NK-92 treated with Interleukin-12 subunit alpha and Interleukin-12 subunit beta, amount 100 ng/mL, for 24 hours (cell line): ENCODE data around the gene ELMO1.
A peak's percentile ranks its signal among the peaks of the same experiment; 100 is the strongest.
"Not testable (repeated sequence)": the region's sequence is repeated elsewhere in the genome, so short reads cannot be mapped to it uniquely, and the experiment has no call there.

Experiments used
- DNase-seq: peaks from one replicate; lab custom pipeline; 2025; lab: John Stamatoyannopoulos, UW

Gene ELMO1

DNA sequence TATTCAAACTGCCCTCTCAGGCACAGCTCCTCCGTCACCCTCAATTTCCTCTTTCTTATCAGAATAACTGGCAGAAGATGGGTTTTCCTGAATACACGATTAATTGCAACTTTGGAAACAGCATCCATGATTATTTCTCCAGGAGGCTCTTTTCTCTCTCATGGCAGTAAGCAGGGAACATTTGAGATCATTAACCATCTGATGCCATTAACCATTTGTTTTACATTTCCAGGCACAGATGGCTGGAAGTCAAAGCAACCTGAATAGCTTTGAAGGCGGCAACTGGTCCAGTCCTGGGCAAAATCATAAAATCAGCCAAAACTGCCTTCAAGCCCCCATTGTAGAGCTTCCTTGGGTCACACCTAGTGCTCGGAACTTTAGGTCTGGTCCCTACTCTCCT, 434.9 kb downstream of the ELMO1 start:
- DNase-seq: no peak

DNA sequence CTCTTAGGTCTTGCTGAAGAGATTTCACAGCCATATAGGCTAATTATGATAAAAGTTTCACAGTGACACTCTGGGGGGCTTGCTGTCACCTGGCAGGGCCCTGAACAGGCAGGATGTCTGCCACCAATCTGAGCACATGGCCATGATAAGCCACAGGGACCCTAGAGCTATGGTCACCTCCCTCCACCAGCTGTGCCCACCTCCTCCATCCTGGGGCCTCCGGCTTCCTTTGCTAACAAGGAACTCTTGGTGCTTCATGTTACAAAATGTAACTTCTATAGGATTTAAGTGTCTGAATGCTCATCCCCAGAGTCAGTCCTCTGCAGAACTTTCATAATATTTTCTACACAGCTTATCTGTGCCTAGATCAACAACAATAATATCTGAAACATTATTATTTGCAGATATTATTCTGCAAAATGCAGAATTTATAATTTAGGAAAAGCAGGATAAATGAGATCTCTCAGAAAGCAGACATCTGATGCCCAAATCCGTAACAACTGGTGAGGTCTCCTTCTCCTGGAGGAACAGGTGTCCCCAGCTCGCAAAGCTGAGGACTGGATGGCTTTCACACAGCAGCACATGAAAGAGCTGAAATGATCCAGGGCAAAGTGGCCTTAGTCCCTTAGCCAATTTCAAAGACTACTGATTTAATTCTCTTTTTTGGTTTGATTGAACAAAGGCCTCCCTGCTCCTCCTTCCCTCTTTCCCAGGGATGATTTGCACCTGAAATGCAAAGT, 437.3 kb downstream of the ELMO1 start:
- DNase-seq: no peak

DNA sequence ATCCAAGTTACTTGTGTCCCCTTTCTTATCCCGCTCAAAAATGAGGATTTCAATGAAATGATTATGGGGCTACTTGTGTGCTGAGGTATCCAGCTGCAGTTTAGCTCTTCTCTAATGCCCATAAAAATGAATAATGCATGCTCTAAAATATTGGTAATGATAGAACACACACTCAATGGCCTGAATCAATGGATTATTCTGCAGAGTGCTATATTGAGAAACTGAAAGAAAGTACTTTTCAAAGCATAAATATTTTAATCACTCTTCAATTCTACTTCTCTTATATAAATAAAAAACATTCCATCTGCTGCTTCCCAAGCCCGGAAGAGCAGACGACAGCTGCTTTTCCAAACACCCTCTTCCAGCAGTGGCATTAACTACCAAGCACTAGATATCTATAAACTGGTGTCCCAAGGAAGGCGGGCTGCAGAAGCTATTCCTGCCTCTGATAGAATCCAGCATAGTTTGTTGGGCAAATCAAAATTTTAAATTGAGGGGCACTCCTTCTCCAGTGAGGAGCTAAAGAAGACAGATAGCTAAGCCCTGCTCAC, 439.5 kb downstream of the ELMO1 start:
- no peak for DNase-seq

DNA sequence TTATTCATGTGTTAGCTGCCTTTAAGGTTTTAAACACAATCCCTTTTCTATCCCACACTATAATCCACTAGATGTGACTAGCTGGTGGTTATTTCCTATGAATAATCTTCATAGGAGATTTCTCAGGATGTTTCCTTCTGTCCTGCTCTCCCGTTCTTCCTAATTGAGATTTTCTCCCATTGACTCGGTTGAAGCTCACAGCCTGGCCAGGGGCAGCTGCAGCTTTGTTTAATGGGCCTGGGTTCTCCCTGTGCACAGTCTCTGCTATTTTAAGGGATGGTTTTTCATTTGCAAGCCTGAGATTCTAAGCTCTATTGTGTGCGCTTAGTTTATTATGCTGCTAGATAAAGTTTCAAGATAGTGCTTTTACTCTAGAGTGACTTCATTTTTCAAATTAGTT, 441.0 kb downstream of the ELMO1 start:
- DNase-seq: no peak

DNA sequence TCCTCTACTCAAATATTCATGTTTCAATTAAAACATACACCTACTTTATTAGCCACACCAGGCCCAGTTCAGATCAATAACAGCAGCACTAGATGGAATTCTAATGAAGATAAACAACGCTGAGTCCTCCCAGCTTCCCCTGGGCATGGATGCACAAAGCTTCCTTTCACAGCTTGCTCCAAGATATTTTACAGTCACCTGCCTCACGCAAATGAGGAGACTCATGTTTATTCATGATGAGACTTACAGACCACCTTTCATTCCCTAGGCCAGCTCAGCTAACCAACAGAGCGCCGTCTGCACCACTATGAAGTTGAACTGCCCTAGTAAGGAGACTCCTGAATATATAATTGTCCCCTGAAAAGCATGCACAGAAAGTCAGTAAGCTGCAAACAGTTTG, 441.4 kb downstream of the ELMO1 start:
- DNase-seq: no peak

DNA sequence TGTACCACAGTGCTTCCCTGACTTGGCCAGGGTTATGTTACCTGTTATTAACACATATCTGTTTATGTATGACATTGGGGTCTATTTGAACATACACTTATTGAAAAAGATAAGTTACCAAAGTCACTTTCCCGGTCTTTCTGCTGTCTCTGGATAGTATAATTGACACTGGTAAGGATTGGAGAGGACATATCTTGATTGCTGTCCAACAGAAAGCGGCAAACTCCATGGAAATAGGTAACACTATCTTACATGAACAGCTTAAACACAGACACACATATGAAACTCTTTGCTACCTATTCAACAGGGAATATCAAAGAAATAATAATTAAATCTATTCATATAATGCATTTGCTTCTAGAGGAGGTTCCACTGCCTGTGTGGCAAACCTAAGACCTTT, 441.9 kb downstream of the ELMO1 start:
- DNase-seq: no peak

DNA sequence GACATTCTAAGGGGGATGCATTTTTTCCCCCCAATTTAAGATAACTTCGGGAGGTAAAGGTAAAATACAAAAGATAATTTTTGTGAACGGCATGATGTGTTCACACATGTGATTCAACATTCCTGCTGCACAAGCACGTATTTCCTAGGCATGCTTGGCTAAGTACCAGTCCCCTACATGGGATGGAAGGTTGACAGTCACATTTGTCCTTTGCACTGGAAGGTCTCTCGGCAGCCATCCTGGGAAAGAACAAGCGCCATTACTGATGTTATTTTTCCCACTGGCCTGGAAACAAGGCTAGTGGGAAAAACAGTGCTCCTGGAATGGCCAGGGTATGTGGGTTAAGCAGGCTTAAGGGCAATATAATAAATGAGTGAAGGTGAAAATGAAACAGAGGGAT, 448.2 kb downstream of the ELMO1 start:
- DNase-seq: no peak

DNA sequence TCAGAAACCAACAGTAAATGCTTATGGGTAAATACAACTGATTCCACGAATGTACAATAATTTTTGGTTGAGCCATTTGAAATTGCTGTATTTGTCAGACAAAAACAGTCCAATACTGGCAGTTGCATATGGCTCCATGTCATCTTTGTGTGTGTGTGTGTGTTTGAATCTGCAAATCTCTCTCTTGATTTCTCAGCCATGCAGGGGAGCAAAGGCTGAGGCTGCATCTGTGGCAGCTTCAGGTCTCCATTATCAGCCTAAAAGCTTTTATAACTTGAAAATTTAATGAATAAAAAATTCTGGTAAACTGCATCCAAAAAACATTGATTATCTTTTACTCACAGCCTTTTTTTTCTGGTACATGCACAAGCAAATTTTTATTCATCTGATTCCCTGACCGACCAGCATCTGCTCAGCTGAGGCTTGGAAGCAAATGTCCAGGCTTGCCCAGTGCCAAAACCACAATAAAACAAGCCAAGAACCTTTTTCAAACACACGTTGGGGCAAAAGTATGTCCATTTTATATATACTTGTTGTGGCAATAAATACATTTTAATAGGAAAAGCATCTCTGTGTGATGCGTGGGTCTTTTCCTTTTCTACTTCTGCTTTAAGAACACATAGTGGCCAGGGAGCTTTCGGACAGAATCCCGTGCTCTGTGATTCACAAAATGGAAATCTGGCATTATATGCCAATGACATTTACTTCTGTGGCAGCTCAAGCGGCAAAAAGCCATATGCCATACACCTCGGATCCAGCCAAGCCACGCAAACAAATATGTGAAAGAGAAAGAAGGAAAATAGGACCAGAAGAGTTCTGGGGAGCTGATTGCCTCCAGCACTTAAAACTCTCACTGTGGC, 448.8 kb downstream of the ELMO1 start:
- DNase-seq: no peak

DNA sequence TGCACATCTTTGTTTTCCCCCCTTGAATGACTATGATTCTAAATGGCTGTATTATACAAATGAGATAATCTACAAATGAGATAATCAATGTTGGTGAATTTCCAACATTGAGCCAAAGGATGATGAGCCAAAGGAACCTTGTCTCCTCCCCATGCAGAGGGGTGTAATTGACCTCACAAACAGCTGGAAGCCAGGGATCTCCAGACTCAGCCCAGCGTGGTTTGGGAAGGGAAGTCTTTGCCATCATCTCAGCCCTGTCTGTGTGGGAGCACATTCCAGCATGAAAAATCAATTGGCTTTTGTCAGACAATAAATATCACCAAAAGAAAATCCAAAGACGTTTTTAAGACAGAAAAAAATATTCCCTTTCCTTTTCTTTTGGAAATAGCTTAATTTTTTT, 452.9 kb downstream of the ELMO1 start:
- DNase-seq: no peak

DNA sequence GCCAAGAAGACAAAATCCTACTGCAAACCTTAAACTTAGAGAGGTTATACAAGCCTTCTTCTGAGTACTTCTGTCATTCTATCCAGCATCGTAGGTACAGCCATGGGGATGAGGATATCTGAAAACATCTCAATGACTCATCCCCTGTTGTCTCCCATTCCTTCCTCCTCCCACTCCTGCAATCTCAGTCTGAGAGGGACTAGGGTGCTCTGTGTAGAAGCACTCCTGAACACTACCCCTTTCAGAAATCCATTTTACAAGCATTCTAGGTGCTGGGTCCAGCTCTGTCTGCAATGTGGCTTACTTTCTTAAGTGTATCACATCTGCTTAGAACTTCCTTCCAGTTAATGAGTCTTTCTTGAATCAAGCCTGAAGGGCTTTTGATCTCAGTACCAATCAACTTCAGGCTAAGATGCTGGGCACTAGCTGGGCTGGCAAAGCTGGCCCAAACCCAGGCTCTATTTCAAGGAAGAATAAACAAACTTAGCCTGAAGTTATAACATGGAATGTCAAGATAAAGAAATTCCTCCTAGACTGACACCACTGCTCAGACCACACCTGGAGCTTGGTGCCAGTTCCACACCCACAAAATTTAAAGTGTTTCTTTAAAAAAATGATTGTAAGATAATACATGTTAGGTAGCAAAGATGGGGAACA, 454.1 kb downstream of the ELMO1 start:
- DNase-seq: no peak

DNA sequence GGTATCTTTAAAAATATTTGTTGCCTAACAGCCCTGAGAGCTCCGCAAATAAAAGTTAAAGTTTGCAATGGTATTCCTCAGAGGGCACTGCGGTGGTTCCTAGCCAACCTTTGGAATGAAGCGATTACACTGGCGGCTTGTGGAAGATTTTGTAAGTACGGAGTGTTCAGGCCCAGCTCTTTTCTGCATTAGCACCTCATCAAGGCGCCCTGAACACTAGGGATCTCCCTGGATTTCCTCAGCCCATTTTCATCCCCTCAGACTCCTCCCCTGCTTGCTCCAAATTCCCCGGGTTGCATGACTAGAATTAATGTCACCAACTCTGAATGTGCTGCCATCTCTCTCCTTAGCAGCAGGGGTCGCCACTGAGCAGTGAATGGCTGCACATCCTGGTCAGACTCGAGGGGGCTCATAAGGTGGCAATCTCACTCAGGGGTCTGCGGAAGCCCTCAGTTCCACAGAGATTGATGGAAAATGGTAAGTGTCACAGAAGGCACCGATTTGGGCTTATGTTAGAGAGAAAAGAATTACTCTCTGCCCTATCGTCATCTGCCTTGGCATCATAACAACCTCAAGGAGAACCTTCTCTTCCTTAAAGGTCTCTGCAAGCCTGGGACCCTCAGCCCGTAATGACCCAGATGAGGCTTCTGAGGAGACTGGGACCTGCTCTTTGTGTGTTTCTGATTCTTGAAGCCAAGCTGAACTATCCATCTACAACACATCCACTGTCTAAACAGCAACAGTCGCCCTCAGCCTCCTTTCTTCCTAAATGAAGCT, 461.5 kb downstream of the ELMO1 start:
- peak; percentile 16 for DNase-seq

DNA sequence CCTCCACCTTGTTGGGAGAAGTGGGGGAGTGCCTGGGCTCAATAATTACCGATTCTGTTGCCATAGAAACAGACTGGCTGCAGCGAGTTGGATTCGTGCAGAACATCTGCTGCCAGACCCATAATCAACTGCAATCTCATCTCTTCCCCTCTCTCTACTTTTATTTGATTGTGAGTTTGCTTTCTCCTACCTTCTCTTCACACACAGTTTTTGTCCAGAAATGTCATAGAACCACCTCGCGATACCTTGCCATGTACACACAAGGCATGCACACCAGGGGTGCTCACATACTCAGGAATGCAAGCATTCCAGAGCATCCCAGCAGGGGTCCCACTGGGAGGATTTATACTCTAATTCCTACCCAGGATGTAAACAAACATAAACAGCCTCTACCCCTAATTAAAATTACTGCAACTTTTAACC, 462.1 kb downstream of the ELMO1 start:
- no peak for DNase-seq

DNA sequence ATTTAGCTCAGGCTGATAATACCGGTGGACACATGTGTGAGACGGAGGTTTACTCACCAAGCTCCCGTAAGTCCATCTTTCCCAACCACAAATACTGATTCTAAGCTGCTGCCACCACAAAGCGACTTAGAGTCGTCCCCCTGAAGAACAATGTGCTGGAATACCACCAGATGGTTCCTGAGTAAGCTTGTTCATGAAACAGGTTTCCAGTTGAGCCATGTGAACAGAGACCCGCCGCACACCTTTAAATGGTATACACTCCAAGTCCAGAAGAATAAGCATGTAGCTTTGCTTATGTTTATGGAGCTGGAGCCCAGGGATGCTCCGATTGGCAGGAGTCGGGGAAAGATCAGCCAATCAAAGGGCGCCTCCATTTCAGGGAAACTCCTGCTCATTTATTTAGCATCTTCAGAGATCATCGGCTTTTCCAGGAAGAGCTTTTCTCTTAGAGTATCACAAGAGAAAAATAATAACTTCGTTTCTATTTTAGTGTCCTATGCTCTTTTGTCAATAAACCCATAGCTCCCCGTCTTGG, 462.7 kb downstream of the ELMO1 start:
- no peak for DNase-seq

DNA sequence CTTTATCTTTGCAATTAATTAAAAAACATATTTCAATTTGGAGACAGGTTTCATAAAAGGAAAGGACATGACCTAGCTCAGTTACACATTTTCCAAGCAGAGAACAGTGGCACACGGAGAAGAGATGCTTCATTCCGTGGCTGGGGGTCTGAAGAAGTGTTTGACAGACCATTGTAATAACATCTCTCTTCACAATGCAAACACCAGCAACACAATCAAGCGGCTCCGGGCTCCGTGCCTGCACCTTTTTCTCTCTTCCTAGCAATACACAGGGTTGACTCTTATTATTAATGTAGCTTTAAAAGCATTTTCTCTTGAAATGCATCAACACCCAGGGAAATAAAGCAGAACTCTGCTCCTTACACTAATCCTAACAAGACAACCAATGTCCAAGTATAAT, 463.3 kb downstream of the ELMO1 start:
- no peak for DNase-seq

DNA sequence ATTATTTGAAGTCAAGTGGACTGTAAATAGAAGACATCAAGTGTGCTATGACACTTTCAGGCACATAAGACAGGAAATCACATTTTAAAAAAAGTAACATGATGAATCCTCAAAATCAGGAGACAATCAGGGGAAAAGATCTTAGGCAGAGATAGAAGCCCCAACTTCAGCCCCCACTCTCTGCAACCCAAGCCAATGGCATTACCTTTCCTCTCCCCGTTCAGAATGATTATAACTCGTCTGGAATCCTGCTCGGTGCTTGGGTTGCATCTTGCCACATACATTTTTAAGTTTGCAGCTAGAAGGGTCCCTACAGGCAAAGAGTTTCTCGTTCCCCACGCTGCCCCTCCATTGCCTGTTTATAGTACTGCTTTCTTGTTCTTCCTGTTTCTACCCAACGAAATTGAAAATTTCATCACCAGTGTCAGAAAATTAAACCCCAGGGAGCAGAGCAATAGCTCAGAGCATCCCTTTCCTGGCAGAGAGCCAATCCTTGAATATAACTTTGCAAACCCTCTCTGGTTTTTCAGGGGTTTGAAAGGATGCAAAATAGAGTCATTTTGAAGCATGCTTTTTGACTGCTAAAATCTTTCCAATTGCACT, 463.9 kb downstream of the ELMO1 start:
- no peak for DNase-seq

DNA sequence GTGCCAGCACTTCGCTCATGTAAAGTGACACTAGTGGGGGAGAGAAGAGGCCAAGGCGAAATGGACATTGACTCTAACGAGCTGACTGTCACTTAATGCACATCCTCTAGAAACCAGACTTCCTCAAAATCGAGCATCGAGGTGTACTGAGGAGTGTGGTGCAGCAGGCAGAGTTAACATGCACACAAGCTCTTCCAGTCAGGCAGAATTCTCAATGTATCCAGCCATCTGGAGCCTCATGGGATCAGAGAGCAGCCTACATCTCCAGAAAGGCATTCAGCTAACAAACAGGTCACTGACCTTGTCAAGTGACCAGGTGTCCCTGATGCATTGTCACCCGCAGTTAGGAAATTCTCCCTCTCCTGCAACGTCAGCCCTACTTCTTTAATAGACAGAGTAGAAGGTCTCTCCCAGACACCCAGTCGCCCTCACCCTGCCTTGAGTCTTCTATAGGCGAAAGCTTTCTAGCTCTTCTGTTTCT, 464.6 kb downstream of the ELMO1 start:
- DNase-seq: no peak

DNA sequence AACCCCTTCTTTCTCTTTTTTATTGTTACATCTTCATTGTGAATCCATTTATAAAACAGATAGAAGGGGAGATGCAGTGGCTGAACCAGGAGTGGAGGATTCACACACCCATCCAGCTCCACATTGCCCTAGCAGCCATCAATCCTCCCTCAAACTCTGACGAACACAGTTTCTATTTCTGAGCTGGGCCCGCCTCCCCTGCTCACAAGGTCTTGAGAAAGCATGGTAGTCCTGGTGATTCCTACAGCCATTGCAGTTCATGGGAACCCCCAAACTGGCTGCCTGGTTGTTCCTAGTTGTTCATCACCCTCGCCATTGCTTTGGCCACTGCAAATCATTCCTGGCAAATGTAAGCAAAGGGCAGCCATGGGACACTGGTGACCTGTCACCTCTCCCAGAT, 465.9 kb downstream of the ELMO1 start:
- DNase-seq: no peak

DNA sequence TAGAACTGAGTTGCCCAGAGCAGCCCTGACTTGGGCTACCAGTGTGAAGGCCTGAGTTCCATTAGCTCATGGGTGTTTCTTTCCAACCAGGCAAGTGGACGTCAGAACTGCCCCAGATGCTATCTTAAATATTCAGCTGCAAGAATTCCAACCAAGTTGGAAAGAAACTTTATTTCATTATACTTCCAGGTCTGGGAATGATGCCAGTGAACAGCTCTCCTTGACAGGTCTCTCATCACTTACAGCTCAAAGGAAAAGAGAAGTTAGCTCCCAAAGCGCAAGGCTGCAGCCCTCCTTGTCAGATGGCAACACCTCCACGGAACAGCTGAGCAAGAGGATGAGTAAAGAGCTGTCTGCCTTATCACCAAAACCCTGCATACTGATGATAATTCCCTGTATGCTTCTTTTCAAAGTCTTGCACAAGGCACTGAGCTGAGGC, 468.8 kb downstream of the ELMO1 start:
- DNase-seq: no peak

DNA sequence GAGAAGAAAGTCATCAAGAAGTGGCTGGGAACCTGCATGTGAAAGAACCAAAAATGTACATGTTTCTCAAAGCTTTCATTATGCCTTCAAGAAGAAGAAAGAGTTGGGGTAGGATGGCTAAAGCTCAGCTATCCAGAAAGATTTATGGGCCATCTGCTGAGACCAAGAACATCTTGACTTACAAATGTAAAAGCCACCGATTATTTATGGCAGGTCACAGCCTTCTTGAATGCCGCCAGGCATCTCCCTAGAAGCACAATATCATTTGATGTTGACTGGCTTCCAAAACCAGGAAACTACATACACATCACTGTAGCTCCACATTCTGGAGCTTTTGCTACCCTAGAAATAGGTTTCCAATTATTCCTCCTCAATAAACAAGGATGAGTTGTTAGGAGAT, 470.2 kb downstream of the ELMO1 start:
- DNase-seq: no peak

DNA sequence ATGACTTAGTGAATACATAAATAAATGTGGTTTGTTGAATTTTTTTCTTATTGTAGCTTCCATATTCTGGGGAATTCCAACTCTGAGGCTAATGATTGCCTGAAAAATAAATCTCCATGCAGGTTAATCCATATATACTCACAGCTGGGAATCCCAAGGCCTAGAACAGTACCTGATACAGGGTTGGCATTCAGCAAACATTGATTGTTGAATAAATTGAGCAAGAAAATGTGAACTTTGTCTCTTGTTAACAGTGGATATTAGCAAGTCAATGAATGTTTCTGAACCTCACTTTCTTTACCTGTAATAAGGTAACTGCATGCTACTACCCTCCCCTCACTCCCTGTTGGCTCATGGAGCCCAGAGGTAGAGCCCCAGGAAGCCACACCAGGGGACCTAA, 470.8 kb downstream of the ELMO1 start:
- no peak for DNase-seq

DNA sequence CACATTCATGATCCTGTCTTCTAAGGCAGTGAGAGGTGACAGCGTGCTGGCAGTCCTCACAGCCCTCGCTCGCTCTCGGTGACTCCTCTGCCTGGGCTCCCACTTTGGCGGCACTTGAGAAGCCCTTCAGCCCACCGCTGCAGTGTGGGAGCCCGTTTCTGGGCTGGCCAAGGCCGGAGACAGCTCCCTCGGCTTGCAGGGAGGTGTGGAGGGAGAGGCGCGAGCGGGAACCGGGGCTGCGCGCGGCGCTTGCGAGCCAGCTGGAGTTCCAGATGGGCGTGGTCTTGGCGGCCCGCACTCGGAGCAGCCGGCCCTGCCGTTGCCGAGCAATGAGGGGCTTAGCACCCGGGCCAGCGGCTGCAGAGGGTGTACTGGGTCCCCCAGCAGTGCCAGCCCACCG, 475.1 kb downstream of the ELMO1 start:
- DNase-seq: not testable (repeated sequence)
